OCI-LY1 (cell line): Measurements from ENCODE around the gene RNF112.

Experiments used
- H2AFZ ChIP-seq: fragments of 200-600 bp; sonication (generic), shearing (Covaris generic); 2 replicates; pipeline ENCODE4 v1.6.0; 2014; ENCODE audit warnings: antibody characterized with exemption, mild to moderate bottlenecking, low read length
- H3F3A ChIP-seq: fragments of 200-600 bp; sonication (generic), shearing (Covaris generic); 2 replicates; pipeline ENCODE4 v1.6.0; 2014; ENCODE audit warnings: mild to moderate bottlenecking, antibody characterized with exemption, low read length, moderate library complexity; ENCODE audit not compliant: insufficient read depth
- H3K27ac ChIP-seq: fragments of 200-600 bp; sonication (generic); 2 replicates; pipeline ENCODE4 v1.5.1; 2014; ENCODE audit warnings: low read length, mixed run types, mild to moderate bottlenecking, low read depth; ENCODE audit not compliant: poor library complexity, severe bottlenecking
- H3K27me3 ChIP-seq: fragments of 200-600 bp; sonication (generic); 2 replicates; pipeline ENCODE4 v1.6.0; 2014; ENCODE audit warnings: antibody characterized with exemption, mild to moderate bottlenecking, low read length, moderate library complexity; ENCODE audit not compliant: insufficient read depth
- H3K36me3 ChIP-seq: fragments of 200-600 bp; sonication (generic); 2 replicates; pipeline ENCODE4 v1.6.1; 2014; ENCODE audit warnings: mild to moderate bottlenecking, antibody characterized with exemption, low read length, moderate library complexity, mixed read lengths; ENCODE audit not compliant: insufficient read depth
- H3K4me1 ChIP-seq: fragments of 200-600 bp; sonication (generic); 2 replicates; pipeline ENCODE4 v1.5.1; 2014; ENCODE audit warnings: mild to moderate bottlenecking, low read length, moderate library complexity; ENCODE audit not compliant: insufficient read depth, severe bottlenecking
- H3K4me2 ChIP-seq: fragments of 200-600 bp; sonication (generic), shearing (Covaris generic); 2 replicates; pipeline ENCODE4 v1.6.1; 2014; ENCODE audit warnings: low read length
- H3K4me3 ChIP-seq: fragments of 200-600 bp; sonication (generic); 2 replicates; pipeline ENCODE4 v1.5.1; 2014; ENCODE audit warnings: low read length, low read depth, mild to moderate bottlenecking, mixed read lengths; ENCODE audit not compliant: poor library complexity, severe bottlenecking
- H3K79me2 ChIP-seq: fragments of 200-600 bp; shearing (Covaris generic); 2 replicates; pipeline ENCODE4 v1.6.1; 2016; ENCODE audit warnings: mixed run types, low read length, mixed read lengths; ENCODE audit not compliant: insufficient read depth
- H3K9ac ChIP-seq: fragments of 200-600 bp; sonication (generic), shearing (Covaris generic); 2 replicates; pipeline ENCODE4 v1.6.1; 2014; ENCODE audit warnings: mild to moderate bottlenecking, low read length, mixed read lengths
- H3K9me2 ChIP-seq: fragments of 200-600 bp; sonication (generic), shearing (Covaris generic); 2 replicates; pipeline ENCODE4 v1.6.1; 2014; ENCODE audit warnings: low read depth, mild to moderate bottlenecking, low read length, mixed read lengths
- H3K9me3 ChIP-seq: fragments of 200-600 bp; shearing (Covaris generic); 2 replicates; pipeline ENCODE4 v1.6.1; 2014; ENCODE audit warnings: low read length, mixed read lengths
- H4K20me1 ChIP-seq: fragments of 200-600 bp; sonication (generic), shearing (Covaris generic); 2 replicates; pipeline ENCODE4 v1.6.0; 2016; ENCODE audit warnings: mild to moderate bottlenecking, low read length; ENCODE audit not compliant: insufficient read depth
- CTCF ChIP-seq: fragments of 200-600 bp; sonication (generic), shearing (Covaris generic); IDR thresholded peaks from 2 replicates; pipeline ENCODE4 v1.5.1; 2017; ENCODE audit warnings: mild to moderate bottlenecking, antibody characterized with exemption, low read length, moderate library complexity, mixed read lengths
- EZH2 ChIP-seq: fragments of 200-600 bp; sonication (generic), shearing (Covaris generic); IDR thresholded peaks from 2 replicates; pipeline ENCODE4 v1.8.0; 2017; ENCODE audit warnings: borderline replicate concordance, mixed run types, mild to moderate bottlenecking, antibody characterized with exemption, low read length, moderate library complexity, mixed read lengths

The RNF112 gene

DNA sequence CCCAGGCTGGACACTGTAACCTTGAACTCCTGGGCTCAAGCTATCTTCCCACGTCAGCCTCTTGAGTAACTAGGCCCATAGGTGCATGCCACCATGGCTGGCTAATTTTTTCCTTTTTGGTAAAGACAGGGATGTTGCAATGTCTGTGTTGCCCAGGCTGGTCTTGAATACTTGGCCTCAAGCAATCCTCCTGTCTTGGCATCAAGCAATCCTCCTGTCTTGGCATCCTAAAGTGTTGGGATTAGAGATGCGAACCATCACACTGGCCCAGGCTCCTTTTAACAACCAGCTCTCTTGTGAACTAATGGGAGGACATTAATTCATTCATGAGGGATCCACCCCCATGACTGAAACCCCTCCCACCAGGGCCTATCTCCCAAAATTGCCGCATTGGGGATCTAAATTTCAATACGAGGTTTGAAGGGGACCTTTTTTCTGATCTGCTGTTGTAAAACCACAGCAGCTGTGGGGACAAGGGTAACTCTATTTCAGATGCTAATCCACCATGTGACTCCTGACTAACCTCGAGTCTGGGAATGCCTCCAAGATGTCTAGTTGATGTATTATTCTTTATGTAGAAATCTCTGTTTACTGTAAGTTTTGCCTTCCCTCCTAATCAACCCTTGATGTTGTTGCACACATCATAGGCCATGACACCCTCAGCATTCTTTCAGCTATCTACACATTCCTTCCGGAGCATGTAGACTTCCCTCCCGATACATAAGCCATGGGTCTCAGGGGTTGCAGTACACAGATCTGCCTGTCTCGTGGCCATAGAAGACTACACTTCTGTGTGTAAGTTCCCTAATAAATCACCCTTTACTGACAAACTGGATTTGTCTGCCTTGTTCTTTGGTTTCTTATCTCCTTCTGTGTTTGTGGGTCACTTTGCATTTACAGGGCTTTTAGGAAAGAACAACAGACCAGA, 37.6 kb downstream of the RNF112 start:
- Histone ChIP-seq H3F3A (no peaks in the 10 kb centered on the region), H3K4me2 (no peak overlapping the region), H3K4me3 (no peak overlapping the region), H3K27ac (no peak overlapping the region), H3K27me3 (no peaks in the 10 kb centered on the region; the same call in 1 of the 2 replicates), H3K9ac (no peak overlapping the region), H3K79me2 (no peaks in the 10 kb centered on the region), H3K4me1 (no peaks in the 10 kb centered on the region), H3K9me2 (no peaks in the 10 kb centered on the region), H2AFZ (no peak overlapping the region), H4K20me1 (no peaks in the 10 kb centered on the region), H3K36me3 (no peaks in the 10 kb centered on the region), H3K9me3 (0 out of 2 replicates have a peak, but pooled peaks cover 3% of the 10 kb centered on the region)
- no peak for TF ChIP-seq CTCF
- no peak for TF ChIP-seq EZH2

DNA sequence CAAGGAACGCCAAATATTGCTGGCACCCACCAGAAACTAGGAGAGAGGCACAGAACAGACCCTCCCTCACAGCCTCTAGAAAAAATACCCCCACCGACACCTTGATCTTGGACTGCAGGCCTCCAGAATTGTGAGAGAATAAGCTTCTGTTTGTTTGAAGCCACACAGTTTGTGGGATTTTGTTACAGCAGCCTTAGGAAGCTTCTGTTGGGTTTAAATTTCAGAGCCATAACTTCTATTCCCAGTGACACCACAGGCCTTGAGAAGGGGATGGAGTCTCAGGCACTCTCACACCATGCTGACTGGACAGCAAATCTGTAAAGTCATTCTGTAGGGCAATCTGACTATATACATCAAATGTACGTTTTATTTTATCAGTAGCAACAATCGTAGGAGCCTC, 38.6 kb downstream of the RNF112 start:
- no peak overlapping the region for H3K4me3 ChIP-seq
- no peak overlapping the region for H2AFZ ChIP-seq
- H3K4me1 ChIP-seq, result no peaks in the 10 kb centered on the region
- no peaks in the 10 kb centered on the region for H3K79me2 ChIP-seq
- no peaks in the 10 kb centered on the region for H3K36me3 ChIP-seq
- H3K27me3 ChIP-seq, result no peaks in the 10 kb centered on the region; the same call in 1 of the 2 replicates
- no peak for TF ChIP-seq EZH2
- TF ChIP-seq CTCF, result no peak
- no peaks in the 10 kb centered on the region for H3F3A ChIP-seq
- H3K27ac ChIP-seq, result no peak overlapping the region
- H4K20me1 ChIP-seq, result no peaks in the 10 kb centered on the region
- H3K4me2 ChIP-seq, result no peak overlapping the region
- H3K9me2 ChIP-seq, result no peaks in the 10 kb centered on the region
- no peak overlapping the region for H3K9ac ChIP-seq
- H3K9me3 ChIP-seq, result 0 out of 2 replicates have a peak, but pooled peaks cover 3% of the 10 kb centered on the region

- H3K9ac ChIP-seq, result no peak overlapping the region
- H3F3A ChIP-seq, result no peaks in the 10 kb centered on the region
- H4K20me1 ChIP-seq, result no peaks in the 10 kb centered on the region
- H3K79me2 ChIP-seq, result no peaks in the 10 kb centered on the region
- H3K27ac ChIP-seq, result no peak overlapping the region
- no peaks in the 10 kb centered on the region for H3K4me1 ChIP-seq
- no peak overlapping the region for H2AFZ ChIP-seq
- no peaks in the 10 kb centered on the region for H3K9me3 ChIP-seq
- H3K36me3 ChIP-seq, result no peaks in the 10 kb centered on the region
- H3K9me2 ChIP-seq, result no peaks in the 10 kb centered on the region
- H3K4me2 ChIP-seq, result no peak overlapping the region
- no peaks in the 10 kb centered on the region; the same call in 1 of the 2 replicates for H3K27me3 ChIP-seq
- no peak overlapping the region for H3K4me3 ChIP-seq
- TF ChIP-seq CTCF (no peak), EZH2 (no peak)
Measured at GRCh38 chr17:19453296-19453695, 42.3 kb downstream of the RNF112 start.
